IMR-90 (cell line): Measurements from ENCODE around the gene CNKSR2. TPM values are rescaled to one million over a fixed set of nuclear protein-coding genes. Genes with fewer than 3 reads are reported as not detected.
"Not testable (repeated sequence)": the region's sequence is repeated elsewhere in the genome, so short reads cannot be mapped to it uniquely, and the experiment has no call there.

ENCODE experiments used
- ATAC-seq: fragments of 200-7000 bp; cut with Tn5 transposase; 2 replicates; pipeline ENCODE4 v1.9.1; 2020; ENCODE audit warnings: low read depth, mild to moderate bottlenecking, moderate library complexity
- BruUV-seq: library from RNA; stranded (reverse); fragments of 400-500 nt; replicated peaks from 2 replicates; lab custom pipeline; 2021; lab: Mats Ljungman, UMichigan
- CTCF ChIA-PET: fragments of 300-600 bp; formaldehyde crosslinking; extraction: SDS; loops from one replicate; lab custom pipeline; 2021; ENCODE audit warnings: antibody characterized with exemption; lab: Yijun Ruan, JAX
- POLR2A ChIA-PET: fragments of 300-600 bp; sonication (Branson Sonifier 250); formaldehyde crosslinking; loops from one replicate; lab custom pipeline; 2022; ENCODE audit warnings: antibody characterized with exemption; ENCODE audit not compliant: unreplicated experiment; lab: Charles Lee
- DNase-seq: peaks from one replicate; pipeline ENCODE4 v3.0.0; 2013
- H2AFZ ChIP-seq: replicated peaks from 2 replicates; pipeline ENCODE3; 2013; ENCODE audit warnings: low read length, mild to moderate bottlenecking; ENCODE audit not compliant: poor library complexity
- H2AK5ac ChIP-seq: 2 replicates; pipeline ENCODE4 v1.6.1; 2013; ENCODE audit warnings: low read depth, low read length, inconsistent platforms
- H2AK9ac ChIP-seq: replicated peaks from 2 replicates; pipeline ENCODE3; 2013; ENCODE audit warnings: mild to moderate bottlenecking, low read depth, low read length, moderate library complexity; ENCODE audit not compliant: poor library complexity
- H2BK120ac ChIP-seq: 2 replicates; pipeline ENCODE4 v1.6.1; 2013; ENCODE audit warnings: low read depth, low read length, inconsistent platforms
- H2BK15ac ChIP-seq: 3 replicates; pipeline ENCODE4 v1.6.1; 2013; ENCODE audit warnings: low read depth, low read length, inconsistent platforms
- H2BK20ac ChIP-seq: 2 replicates; pipeline ENCODE4 v1.6.1; 2013; ENCODE audit warnings: low read depth, mild to moderate bottlenecking, inconsistent platforms, low read length, moderate library complexity
- H2BK5ac ChIP-seq: 2 replicates; pipeline ENCODE4 v1.6.1; 2013; ENCODE audit warnings: mild to moderate bottlenecking, low read depth, low read length, inconsistent platforms; ENCODE audit not compliant: poor library complexity, severe bottlenecking
- H3K14ac ChIP-seq: replicated peaks from 2 replicates; pipeline ENCODE4 v1.6.1; 2013; ENCODE audit warnings: low read depth, low read length, inconsistent platforms
- H3K18ac ChIP-seq: 2 replicates; pipeline ENCODE4 v1.6.1; 2013; ENCODE audit warnings: low read depth, low read length, control low read depth
- H3K23ac ChIP-seq: 2 replicates; pipeline ENCODE4 v1.6.1; 2013; ENCODE audit warnings: low read depth, low read length, inconsistent platforms
- H3K27ac ChIP-seq: 2 replicates; pipeline ENCODE4 v1.5.1; 2013; ENCODE audit warnings: mild to moderate bottlenecking, control low read depth, low read length; ENCODE audit not compliant: insufficient read depth
- H3K27me3 ChIP-seq: 2 replicates; pipeline ENCODE4 v1.6.1; 2013; ENCODE audit warnings: low read length; ENCODE audit not compliant: control insufficient read depth, insufficient read depth
- H3K36me3 ChIP-seq: 2 replicates; pipeline ENCODE4 v1.6.1; 2013; ENCODE audit warnings: low read length, mixed read lengths; ENCODE audit not compliant: control insufficient read depth, insufficient read depth
- H3K4ac ChIP-seq: 2 replicates; pipeline ENCODE4 v1.6.1; 2013; ENCODE audit warnings: low read depth, low read length, inconsistent platforms
- H3K4me1 ChIP-seq: 2 replicates; pipeline ENCODE4 v1.6.1; 2013; ENCODE audit warnings: low read length, mixed read lengths; ENCODE audit not compliant: control insufficient read depth, insufficient read depth
- H3K4me2 ChIP-seq: 2 replicates; pipeline ENCODE4 v1.6.1; 2013; ENCODE audit warnings: low read depth, mild to moderate bottlenecking, control low read depth, low read length, moderate library complexity
- H3K4me3 ChIP-seq: 2 replicates; pipeline ENCODE4 v1.5.1; 2013; ENCODE audit warnings: low read depth, mild to moderate bottlenecking, control low read depth, low read length, moderate library complexity; ENCODE audit not compliant: insufficient read depth
- H3K56ac ChIP-seq: 2 replicates; pipeline ENCODE4 v1.6.1; 2013; ENCODE audit warnings: low read length, inconsistent platforms; ENCODE audit not compliant: insufficient read depth; ENCODE audit errors: extremely low read depth
- H3K79me1 ChIP-seq, 2 experiments: 2 replicates each; pipeline ENCODE4 v1.6.1; 2013; ENCODE audit warnings: low read length in 2 of 2, inconsistent platforms in 1 of 2, low read depth in 1 of 2
- H3K9ac ChIP-seq: 2 replicates; pipeline ENCODE4 v1.6.1; 2013; ENCODE audit warnings: low read depth, low read length, control low read depth
- H3K9me1 ChIP-seq: 2 replicates; pipeline ENCODE4 v1.6.1; 2013; ENCODE audit warnings: low read length, inconsistent platforms; ENCODE audit not compliant: insufficient read depth
- H3K9me3 ChIP-seq: 2 replicates; pipeline ENCODE4 v1.6.1; 2013; ENCODE audit warnings: low read length; ENCODE audit not compliant: control insufficient read depth, insufficient read depth
- H4K20me1 ChIP-seq: 2 replicates; pipeline ENCODE4 v1.6.1; 2013; ENCODE audit warnings: low read length, inconsistent platforms; ENCODE audit not compliant: insufficient read depth
- H4K5ac ChIP-seq: 2 replicates; pipeline ENCODE4 v1.6.1; 2013; ENCODE audit warnings: mild to moderate bottlenecking, low read depth, low read length, control low read depth
- H4K8ac ChIP-seq, 2 experiments: 2 replicates each; pipeline ENCODE4 v1.6.1; 2013; ENCODE audit warnings: low read depth in 2 of 2, low read length in 2 of 2, control low read depth in 1 of 2, inconsistent platforms in 1 of 2
- H4K91ac ChIP-seq: 2 replicates; pipeline ENCODE4 v1.6.1; 2013; ENCODE audit warnings: low read depth, low read length, inconsistent platforms; ENCODE audit not compliant: insufficient read depth
- WGBS, 2 experiments: methylation state at CpG; one replicate each; pipeline versions ENCODE4 v1.1.5 to v1.1.7; 2013; ENCODE audit warnings: missing lambda C conversion rate in 2 of 2; ENCODE audit not compliant: insufficient read length in 1 of 2; ENCODE audit errors: extremely low coverage in 2 of 2; 5-methylcytosine and 5-hydroxymethylcytosine counted together
- dilution Hi-C: fragments of 300-500 bp; cut with HindIII; formaldehyde crosslinking; loops from one replicate; pipeline ENCODE4 v1.14.3; 2018; ENCODE audit warnings: low sequenced_read_pairs; ENCODE audit not compliant: unreplicated experiment
- in situ Hi-C: fragments of 300-500 bp; cut with MboI; formaldehyde crosslinking; loops from 3 replicates; pipeline ENCODE4 v1.14.3; 2019; ENCODE audit warnings: low sequenced_read_pairs, inconsistent platforms, mixed read lengths
- intact Hi-C: fragments of 100-400 bp; cut with micrococcal nuclease; formaldehyde crosslinking; loops from 2 replicates; pipeline ENCODE4 v1.10.0; 2022
- polyA plus RNA-seq, 3 experiments: library from polyadenylated mRNA; depleted of rRNA; stranded (reverse); fragments of >200 nt; gene quantifications; 2 replicates each; pipeline ENCODE4 v1.2.3, GENCODE V29; 2012; ENCODE audit warnings: low replicate concordance in 1 of 3
- total RNA-seq: library from RNA; depleted of rRNA; stranded (reverse); fragments of >200 nt; gene quantifications from 2 replicates; pipeline ENCODE4 v1.2.3, GENCODE V29; 2012

CNKSR2 gene
- total and polyA plus RNA-seq, 2 of the 4 experiments (the other 2 are of a cell fraction): 0.14 to 0.90 TPM

GRCh38 chrX:21544642-21545041 lies 170.4 kb downstream of the CNKSR2 start:
- DNase-seq, H3K27me3 ChIP-seq, BruUV-seq, H3K27ac ChIP-seq, H2AFZ ChIP-seq, H3K9me1 ChIP-seq, H3K4me1 ChIP-seq, H2AK9ac ChIP-seq, H2BK20ac ChIP-seq, H3K56ac ChIP-seq, H3K18ac ChIP-seq, H3K4me2 ChIP-seq, H2BK5ac ChIP-seq, H3K9me3 ChIP-seq, H4K91ac ChIP-seq, dilution Hi-C loops, H3K4ac ChIP-seq, ATAC-seq, H3K79me1 ChIP-seq, H3K4me3 ChIP-seq, H2BK15ac ChIP-seq, POLR2A ChIA-PET, H2BK120ac ChIP-seq, H4K8ac ChIP-seq, in situ Hi-C loops, H3K36me3 ChIP-seq, H3K14ac ChIP-seq, H3K9ac ChIP-seq, H4K5ac ChIP-seq, H4K20me1 ChIP-seq, CTCF ChIA-PET, H3K23ac ChIP-seq, H2AK5ac ChIP-seq, intact Hi-C loops: not testable (repeated sequence)
- 60% methylated on average over 1 of the region's 10 CpGs; no CpG with 5 or more reads in 1 of the 2 experiments for WGBS, 2 experiments
